ENCODE measurements around the gene GPC5.

The GPC5 gene

GRCh38 chr13:92590503-92590908, 1192.1 kb downstream of the GPC5 start:
- no peak for DNase-seq (ENCODE audit: low read depth in 1 of 2, low spot score in 1 of 2)

- DNase-seq (ENCODE audit: low read depth in 1 of 2, low spot score in 1 of 2): no peak
Measured at GRCh38 chr13:92591117-92591516, 1192.7 kb downstream of the GPC5 start.

- no peak for DNase-seq (ENCODE audit: low read depth in 1 of 2, low spot score in 1 of 2)
Measured at GRCh38 chr13:92592757-92593156, 1194.3 kb downstream of the GPC5 start.

GRCh38 chr13:92602560-92602959, 1204.1 kb downstream of the GPC5 start:
- no peak for DNase-seq (ENCODE audit: low read depth in 1 of 2, low spot score in 1 of 2)

GRCh38 chr13:92609376-92609775, 1211.0 kb downstream of the GPC5 start:
- DNase-seq (ENCODE audit: low read depth in 1 of 2, low spot score in 1 of 2): no peak

- DNase-seq (ENCODE audit: low read depth in 1 of 2, low spot score in 1 of 2): no peak
Measured at GRCh38 chr13:92612892-92613291, 1214.5 kb downstream of the GPC5 start.

- DNase-seq (ENCODE audit: low read depth in 1 of 2, low spot score in 1 of 2): no peak
Measured at GRCh38 chr13:92613921-92614320, 1215.5 kb downstream of the GPC5 start.

GRCh38 chr13:92621985-92622384, 1223.6 kb downstream of the GPC5 start:
- no peak for DNase-seq (ENCODE audit: low read depth in 1 of 2, low spot score in 1 of 2)

GRCh38 chr13:92622905-92623304, 1224.5 kb downstream of the GPC5 start:
- DNase-seq (ENCODE audit: low read depth in 1 of 2, low spot score in 1 of 2): no peak

- DNase-seq (ENCODE audit: low read depth in 1 of 2, low spot score in 1 of 2): no peak
Measured at GRCh38 chr13:92626274-92626673, 1227.9 kb downstream of the GPC5 start.

GRCh38 chr13:92640936-92641335, 1242.5 kb downstream of the GPC5 start:
- DNase-seq (ENCODE audit: low read depth in 1 of 2, low spot score in 1 of 2): no peak

- DNase-seq (ENCODE audit: low read depth in 1 of 2, low spot score in 1 of 2): no peak
Measured at GRCh38 chr13:92649140-92649813, 1250.9 kb downstream of the GPC5 start.

- no peak for DNase-seq (ENCODE audit: low read depth in 1 of 2, low spot score in 1 of 2)
Measured at GRCh38 chr13:92656103-92656502, 1257.7 kb downstream of the GPC5 start.

- no peak for DNase-seq (ENCODE audit: low read depth in 1 of 2, low spot score in 1 of 2)
Measured at GRCh38 chr13:92656648-92657047, 1258.2 kb downstream of the GPC5 start.

GRCh38 chr13:92657565-92657964, 1259.1 kb downstream of the GPC5 start:
- no peak for DNase-seq (ENCODE audit: low read depth in 1 of 2, low spot score in 1 of 2)

GRCh38 chr13:92658293-92658692, 1259.9 kb downstream of the GPC5 start:
- DNase-seq (ENCODE audit: low read depth in 1 of 2, low spot score in 1 of 2): no peak

- DNase-seq (ENCODE audit: low read depth in 1 of 2, low spot score in 1 of 2): no peak
Measured at GRCh38 chr13:92661406-92661805, 1263.0 kb downstream of the GPC5 start.

GRCh38 chr13:92668157-92668556, 1269.7 kb downstream of the GPC5 start:
- no peak for DNase-seq (ENCODE audit: low read depth in 1 of 2, low spot score in 1 of 2)

- no peak for DNase-seq (ENCODE audit: low read depth in 1 of 2, low spot score in 1 of 2)
Measured at GRCh38 chr13:92670096-92670495, 1271.7 kb downstream of the GPC5 start.

- DNase-seq (ENCODE audit: low read depth in 1 of 2, low spot score in 1 of 2): no peak
Measured at GRCh38 chr13:92671821-92672220, 1273.4 kb downstream of the GPC5 start.

- no peak for DNase-seq (ENCODE audit: low read depth in 1 of 2, low spot score in 1 of 2)
Measured at GRCh38 chr13:92676246-92676645, 1277.8 kb downstream of the GPC5 start.

- no peak for DNase-seq (ENCODE audit: low read depth in 1 of 2, low spot score in 1 of 2)
Measured at GRCh38 chr13:92677571-92677970, 1279.2 kb downstream of the GPC5 start.

- no peak for DNase-seq (ENCODE audit: low read depth in 1 of 2, low spot score in 1 of 2)
Measured at GRCh38 chr13:92679602-92680001, 1281.2 kb downstream of the GPC5 start.

All from stimulated activated CD4-positive, alpha-beta T cell treated with anti-CD3 and anti-CD28 coated beads, Interleukin-15, amount 100 ng/mL, for 1 hour (primary cell).